H9 (cell line): ENCODE measurements around the gene C3orf20. TPM values are rescaled to one million over a fixed set of nuclear protein-coding genes. Genes with fewer than 3 reads are reported as not detected.

ENCODE experiments used
- DNase-seq: peaks from one replicate; pipeline ENCODE4 v3.0.0-alpha.2; 2017
- H2AFZ ChIP-seq: one replicate; pipeline ENCODE4 v1.6.1; 2013; ENCODE audit warnings: mild to moderate bottlenecking, low read length, control low read depth, moderate library complexity
- H2AK5ac ChIP-seq: 2 replicates; pipeline ENCODE4 v1.6.1; 2013; ENCODE audit warnings: low read length, control low read depth, mixed read lengths; ENCODE audit not compliant: insufficient read length
- H2BK120ac ChIP-seq: one replicate; pipeline ENCODE4 v1.6.1; 2013; ENCODE audit warnings: low read depth, mild to moderate bottlenecking, low read length, control low read depth, inconsistent platforms; ENCODE audit not compliant: poor library complexity, severe bottlenecking
- H2BK12ac ChIP-seq: 2 replicates; pipeline ENCODE4 v1.6.1; 2013; ENCODE audit warnings: low read length, control low read depth, mixed read lengths, low read depth; ENCODE audit not compliant: insufficient read length
- H2BK15ac ChIP-seq: 2 replicates; pipeline ENCODE4 v1.6.1; 2013; ENCODE audit warnings: low read depth, low read length, control low read depth
- H2BK20ac ChIP-seq: one replicate; pipeline ENCODE4 v1.6.1; 2013; ENCODE audit warnings: low read depth, mild to moderate bottlenecking, low read length, control low read depth, inconsistent platforms; ENCODE audit not compliant: poor library complexity, severe bottlenecking
- H2BK5ac ChIP-seq: 2 replicates; pipeline ENCODE4 v1.6.1; 2013; ENCODE audit warnings: low read length, control low read depth, mixed read lengths; ENCODE audit not compliant: insufficient read length
- H3K14ac ChIP-seq: 2 replicates; pipeline ENCODE4 v1.6.1; 2013; ENCODE audit warnings: low read length, control low read depth; ENCODE audit not compliant: insufficient read depth
- H3K18ac ChIP-seq: 2 replicates; pipeline ENCODE4 v1.6.1; 2013; ENCODE audit warnings: low read depth, mild to moderate bottlenecking, mixed read lengths, low read length, control low read depth; ENCODE audit not compliant: insufficient read length
- H3K23ac ChIP-seq: 2 replicates; pipeline ENCODE4 v1.6.1; 2013; ENCODE audit warnings: low read length, control low read depth, mixed read lengths, low read depth; ENCODE audit not compliant: insufficient read length
- H3K23me2 ChIP-seq: 2 replicates; pipeline ENCODE4 v1.6.1; 2013; ENCODE audit warnings: low read depth, mild to moderate bottlenecking, mixed read lengths, low read length, control low read depth; ENCODE audit not compliant: insufficient read length, poor library complexity, severe bottlenecking
- H3K27ac ChIP-seq: 2 replicates; pipeline ENCODE4 v1.5.1; 2013; ENCODE audit warnings: low read length, control low read depth, mixed read lengths, low read depth; ENCODE audit not compliant: insufficient read length
- H3K27me3 ChIP-seq: 2 replicates; pipeline ENCODE4 v1.6.1; 2013; ENCODE audit warnings: low read length, control low read depth, inconsistent platforms; ENCODE audit not compliant: insufficient read depth
- H3K4ac ChIP-seq: 2 replicates; pipeline ENCODE4 v1.6.1; 2013; ENCODE audit warnings: low read depth, mild to moderate bottlenecking, control low read depth, inconsistent platforms, low read length, moderate library complexity
- H3K4me1 ChIP-seq: 2 replicates; pipeline ENCODE4 v1.6.1; 2013; ENCODE audit warnings: low read length, control low read depth, inconsistent platforms; ENCODE audit not compliant: insufficient read depth
- H3K4me2 ChIP-seq: 2 replicates; pipeline ENCODE4 v1.6.1; 2013; ENCODE audit warnings: low read length, control low read depth, mixed read lengths; ENCODE audit not compliant: insufficient read length, insufficient read depth
- H3K56ac ChIP-seq: 2 replicates; pipeline ENCODE4 v1.6.1; 2013; ENCODE audit warnings: low read depth, mild to moderate bottlenecking, mixed read lengths, low read length, control low read depth; ENCODE audit not compliant: insufficient read length
- H3K79me1 ChIP-seq: 2 replicates; pipeline ENCODE4 v1.6.1; 2013; ENCODE audit warnings: low read depth, mild to moderate bottlenecking, moderate library complexity, low read length, control low read depth, inconsistent platforms; ENCODE audit not compliant: insufficient read depth, poor library complexity, severe bottlenecking
- H3K79me2 ChIP-seq: 2 replicates; pipeline ENCODE4 v1.6.1; 2013; ENCODE audit warnings: low read length, control low read depth, inconsistent platforms; ENCODE audit not compliant: insufficient read depth
- H3K9ac ChIP-seq: 2 replicates; pipeline ENCODE4 v1.6.1; 2013; ENCODE audit warnings: low read length, control low read depth, mixed read lengths; ENCODE audit not compliant: insufficient read length; ENCODE audit errors: extremely low read depth
- H3K9me3 ChIP-seq: one replicate; pipeline ENCODE4 v1.6.1; 2013; ENCODE audit warnings: low read depth, low read length, inconsistent platforms; ENCODE audit not compliant: control insufficient read depth
- H3T11ph ChIP-seq: one replicate; pipeline ENCODE4 v1.6.1; 2013; ENCODE audit warnings: mild to moderate bottlenecking, low read length, control low read depth, inconsistent platforms
- H4K20me1 ChIP-seq: one replicate; pipeline ENCODE4 v1.6.1; 2013; ENCODE audit not compliant: control insufficient read depth, insufficient read length, insufficient read depth
- H4K5ac ChIP-seq: 2 replicates; pipeline ENCODE4 v1.6.1; 2013; ENCODE audit warnings: low read depth, mild to moderate bottlenecking, mixed read lengths, low read length, control low read depth; ENCODE audit not compliant: insufficient read length
- H4K8ac ChIP-seq: replicated peaks from 2 replicates; pipeline ENCODE4 v1.6.1; 2013; ENCODE audit warnings: low read length, control low read depth, mixed read lengths, low read depth; ENCODE audit not compliant: insufficient read length
- H4K91ac ChIP-seq: 2 replicates; pipeline ENCODE4 v1.6.1; 2013; ENCODE audit warnings: low read depth, mild to moderate bottlenecking, moderate library complexity, mixed read lengths, low read length, control low read depth; ENCODE audit not compliant: insufficient read length
- H3K27ac Mint-ChIP-seq, 3 experiments: 2 replicates in 2 of 3; 3 replicates in 1 of 3; pipeline ENCODE4 v1.8.0; 2020 to 2021; ENCODE audit warnings: mixed read lengths in 3 of 3, mild to moderate bottlenecking in 1 of 3, moderate library complexity in 1 of 3
- H3K27me3 Mint-ChIP-seq: 2 replicates; pipeline ENCODE4 v1.8.0; 2021; ENCODE audit warnings: low read depth, mild to moderate bottlenecking, moderate library complexity, mixed read lengths
- H3K36me3 Mint-ChIP-seq, 3 experiments: 2 replicates in 2 of 3; 3 replicates in 1 of 3; pipeline ENCODE4 v1.8.0; 2020 to 2021; ENCODE audit warnings: low read depth in 3 of 3, mixed read lengths in 3 of 3; ENCODE audit not compliant: insufficient read depth in 1 of 3
- H3K4me1 Mint-ChIP-seq, 2 experiments: 2 replicates each; pipeline ENCODE4 v1.8.0; 2020; ENCODE audit warnings: mixed read lengths in 2 of 2
- H3K4me3 Mint-ChIP-seq, 2 experiments: 2 replicates in 1 of 2; 3 replicates in 1 of 2; pipeline ENCODE4 v1.8.0; 2020 to 2021; ENCODE audit warnings: mild to moderate bottlenecking in 2 of 2, mixed read lengths in 2 of 2, moderate library complexity in 1 of 2
- H3K9me3 Mint-ChIP-seq, 2 experiments: 2 replicates in 1 of 2; 3 replicates in 1 of 2; pipeline ENCODE4 v1.8.0; 2020; ENCODE audit warnings: mild to moderate bottlenecking in 2 of 2, mixed read lengths in 2 of 2, moderate library complexity in 1 of 2
- CTCF ChIP-seq: fragments of 200-600 bp; sonication (generic); conservative IDR thresholded peaks from 3 replicates; pipeline ENCODE4 v1.8.0; 2021; ENCODE audit warnings: antibody characterized with exemption, mild to moderate bottlenecking
- WGBS: extraction: QIAGEN DNeasy Blood & Tissue Kit; methylation state at CpG from one replicate; pipeline ENCODE4 v1.1.7; 2013; ENCODE audit warnings: missing lambda C conversion rate, low lambda C conversion rate, mixed read lengths; ENCODE audit not compliant: insufficient read length; ENCODE audit errors: extremely low coverage; 5-methylcytosine and 5-hydroxymethylcytosine counted together
- total RNA-seq: library from RNA; stranded (reverse); gene quantifications from 2 replicates; pipeline ENCODE4 v1.2.1, GENCODE V29; 2021

C3orf20 gene
- total RNA-seq, 1 experiment from 2014 or later: not detected

GRCh38 chr3:14685179-14685578 is 10.2 kb downstream of the C3orf20 start:
- Mint-ChIP-seq H3K9me3 (peaks cover 6% of the 10 kb centered on the region in 2 experiments), H3K4me1 (no peaks in the 10 kb centered on the region), H3K4me3 (no peak overlapping the region), H3K27me3 (peaks cover 36% of the 10 kb centered on the region), H3K36me3 (peaks cover 0 to 5% (median 2%) of the 10 kb centered on the region in 3 experiments; a peak in 2 of 7 replicates), H3K27ac (no peak overlapping the region)
- Histone ChIP-seq H2AFZ (no peak overlapping the region), H2BK120ac (no peak overlapping the region), H3K18ac (no peak overlapping the region), H3K79me2 (no peaks in the 10 kb centered on the region), H3K79me1 (no peaks in the 10 kb centered on the region), H3K4me1 (no peaks in the 10 kb centered on the region), H3K4me2 (no peak overlapping the region), H4K5ac (no peak overlapping the region), H3K27me3 (no peaks in the 10 kb centered on the region), H4K91ac (no peak overlapping the region), H3K23me2 (no peaks in the 10 kb centered on the region), H2BK20ac (no peak overlapping the region), H2BK15ac (no peak overlapping the region), H3K9ac (no peak overlapping the region), H4K20me1 (no peaks in the 10 kb centered on the region), H3K27ac (no peak overlapping the region), H2AK5ac (no peak overlapping the region), H3K23ac (no peak overlapping the region), H3T11ph (no peak overlapping the region), H3K4ac (no peak overlapping the region), H3K14ac (no peak overlapping the region), H3K56ac (no peak overlapping the region), H3K9me3 (no peaks in the 10 kb centered on the region), H2BK12ac (no peak overlapping the region), H4K8ac (no peak overlapping the region), H2BK5ac (no peak overlapping the region)
- DNase-seq: no peak
- no peak for TF ChIP-seq CTCF
- WGBS: no CpG with 5 or more reads among the region's 4 CpGs
